OCI-LY1 (cell line): ENCODE data around the gene C3orf33.
"Not testable (repeated sequence)": the region's sequence is repeated elsewhere in the genome, so short reads cannot be mapped to it uniquely, and the experiment has no call there.

Experiments used
- H2AFZ ChIP-seq: fragments of 200-600 bp; sonication (generic), shearing (Covaris generic); 2 replicates; pipeline ENCODE4 v1.6.0; 2014; ENCODE audit warnings: antibody characterized with exemption, mild to moderate bottlenecking, low read length
- H3F3A ChIP-seq: fragments of 200-600 bp; sonication (generic), shearing (Covaris generic); 2 replicates; pipeline ENCODE4 v1.6.0; 2014; ENCODE audit warnings: mild to moderate bottlenecking, antibody characterized with exemption, low read length, moderate library complexity; ENCODE audit not compliant: insufficient read depth
- H3K27ac ChIP-seq: fragments of 200-600 bp; sonication (generic); 2 replicates; pipeline ENCODE4 v1.5.1; 2014; ENCODE audit warnings: low read length, mixed run types, mild to moderate bottlenecking, low read depth; ENCODE audit not compliant: poor library complexity, severe bottlenecking
- H3K27me3 ChIP-seq: fragments of 200-600 bp; sonication (generic); 2 replicates; pipeline ENCODE4 v1.6.0; 2014; ENCODE audit warnings: antibody characterized with exemption, mild to moderate bottlenecking, low read length, moderate library complexity; ENCODE audit not compliant: insufficient read depth
- H3K36me3 ChIP-seq: fragments of 200-600 bp; sonication (generic); 2 replicates; pipeline ENCODE4 v1.6.1; 2014; ENCODE audit warnings: mild to moderate bottlenecking, antibody characterized with exemption, low read length, moderate library complexity, mixed read lengths; ENCODE audit not compliant: insufficient read depth
- H3K4me1 ChIP-seq: fragments of 200-600 bp; sonication (generic); 2 replicates; pipeline ENCODE4 v1.5.1; 2014; ENCODE audit warnings: mild to moderate bottlenecking, low read length, moderate library complexity; ENCODE audit not compliant: insufficient read depth, severe bottlenecking
- H3K4me2 ChIP-seq: fragments of 200-600 bp; sonication (generic), shearing (Covaris generic); 2 replicates; pipeline ENCODE4 v1.6.1; 2014; ENCODE audit warnings: low read length
- H3K4me3 ChIP-seq: fragments of 200-600 bp; sonication (generic); 2 replicates; pipeline ENCODE4 v1.5.1; 2014; ENCODE audit warnings: low read length, low read depth, mild to moderate bottlenecking, mixed read lengths; ENCODE audit not compliant: poor library complexity, severe bottlenecking
- H3K79me2 ChIP-seq: fragments of 200-600 bp; shearing (Covaris generic); 2 replicates; pipeline ENCODE4 v1.6.1; 2016; ENCODE audit warnings: mixed run types, low read length, mixed read lengths; ENCODE audit not compliant: insufficient read depth
- H3K9ac ChIP-seq: fragments of 200-600 bp; sonication (generic), shearing (Covaris generic); 2 replicates; pipeline ENCODE4 v1.6.1; 2014; ENCODE audit warnings: mild to moderate bottlenecking, low read length, mixed read lengths
- H3K9me2 ChIP-seq: fragments of 200-600 bp; sonication (generic), shearing (Covaris generic); 2 replicates; pipeline ENCODE4 v1.6.1; 2014; ENCODE audit warnings: low read depth, mild to moderate bottlenecking, low read length, mixed read lengths
- H3K9me3 ChIP-seq: fragments of 200-600 bp; shearing (Covaris generic); 2 replicates; pipeline ENCODE4 v1.6.1; 2014; ENCODE audit warnings: low read length, mixed read lengths
- H4K20me1 ChIP-seq: fragments of 200-600 bp; sonication (generic), shearing (Covaris generic); 2 replicates; pipeline ENCODE4 v1.6.0; 2016; ENCODE audit warnings: mild to moderate bottlenecking, low read length; ENCODE audit not compliant: insufficient read depth
- EZH2 ChIP-seq: fragments of 200-600 bp; sonication (generic), shearing (Covaris generic); IDR thresholded peaks from 2 replicates; pipeline ENCODE4 v1.8.0; 2017; ENCODE audit warnings: borderline replicate concordance, mixed run types, mild to moderate bottlenecking, antibody characterized with exemption, low read length, moderate library complexity, mixed read lengths
- TF ChIP-seq, protein P1 (sequence below): fragments of 200-600 bp; sonication (generic), shearing (Covaris generic); IDR thresholded peaks from 2 replicates; pipeline ENCODE4 v1.5.1; 2017; ENCODE audit warnings: mild to moderate bottlenecking, antibody characterized with exemption, low read length, moderate library complexity, mixed read lengths

C3orf33 gene

DNA sequence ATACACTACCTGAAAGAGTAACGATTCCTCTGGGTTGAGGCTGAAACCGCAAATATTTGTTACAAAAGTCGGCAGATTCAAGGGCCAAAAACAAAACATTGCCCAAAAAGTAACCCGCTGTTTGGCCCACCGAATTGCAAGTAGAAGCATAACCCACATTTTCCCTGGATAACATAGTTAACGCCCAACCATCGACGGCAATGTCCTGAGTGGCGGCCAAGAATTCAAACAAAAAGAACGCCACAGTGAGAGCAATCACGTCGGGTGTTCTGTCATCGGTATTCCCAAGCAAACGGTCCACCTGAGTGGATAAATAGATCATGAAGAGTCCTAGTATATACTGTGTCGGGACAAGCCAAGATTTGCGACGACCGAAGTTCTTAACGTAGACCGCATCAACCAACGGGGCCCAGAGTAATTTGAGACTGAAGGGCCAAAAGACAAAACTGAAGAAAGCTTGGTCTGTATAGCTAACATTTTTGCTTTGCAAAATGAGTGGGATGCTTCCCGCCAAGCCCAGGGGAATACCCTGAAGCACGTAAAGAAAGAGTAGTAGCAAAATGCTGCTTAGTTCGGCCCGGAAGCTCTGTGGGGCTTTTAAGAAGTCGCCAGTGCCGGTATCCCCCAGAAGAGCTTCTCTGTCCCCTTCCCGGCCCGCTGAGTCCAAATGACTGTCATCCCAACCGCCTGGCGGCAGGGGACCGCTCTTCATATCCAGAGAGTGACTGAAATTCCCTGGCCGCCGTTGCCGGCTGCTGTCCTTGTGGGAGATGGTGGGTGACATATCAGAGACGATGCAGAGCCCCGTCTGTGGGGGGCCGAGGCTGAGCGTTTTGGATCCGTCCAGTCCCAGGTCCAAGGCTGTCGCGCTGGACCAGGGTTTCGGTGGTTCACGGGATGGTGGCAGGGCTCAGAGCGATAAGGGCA, 47.4 kb upstream of the C3orf33 start:
- Histone ChIP-seq H3K4me2 (peak overlapping the region; percentile 80), H3K9ac (peak overlapping the region; percentile 93), H4K20me1 (no peaks in the 10 kb centered on the region), H3K27ac (peak overlapping the region; percentile 52), H3K27me3 (no peaks in the 10 kb centered on the region), H3K79me2 (peaks cover 35% of the 10 kb centered on the region), H3K9me2 (no peaks in the 10 kb centered on the region), H3K9me3 (no peaks in the 10 kb centered on the region), H3F3A (0 out of 2 replicates have a peak, but pooled peaks cover 4% of the 10 kb centered on the region), H3K36me3 (peaks cover 10% of the 10 kb centered on the region; the same call in 1 of the 2 replicates), H3K4me3 (peak overlapping the region; percentile 97), H3K4me1 (peaks cover 40% of the 10 kb centered on the region), H2AFZ (no peak overlapping the region)
- TF ChIP-seq, protein P1, sequence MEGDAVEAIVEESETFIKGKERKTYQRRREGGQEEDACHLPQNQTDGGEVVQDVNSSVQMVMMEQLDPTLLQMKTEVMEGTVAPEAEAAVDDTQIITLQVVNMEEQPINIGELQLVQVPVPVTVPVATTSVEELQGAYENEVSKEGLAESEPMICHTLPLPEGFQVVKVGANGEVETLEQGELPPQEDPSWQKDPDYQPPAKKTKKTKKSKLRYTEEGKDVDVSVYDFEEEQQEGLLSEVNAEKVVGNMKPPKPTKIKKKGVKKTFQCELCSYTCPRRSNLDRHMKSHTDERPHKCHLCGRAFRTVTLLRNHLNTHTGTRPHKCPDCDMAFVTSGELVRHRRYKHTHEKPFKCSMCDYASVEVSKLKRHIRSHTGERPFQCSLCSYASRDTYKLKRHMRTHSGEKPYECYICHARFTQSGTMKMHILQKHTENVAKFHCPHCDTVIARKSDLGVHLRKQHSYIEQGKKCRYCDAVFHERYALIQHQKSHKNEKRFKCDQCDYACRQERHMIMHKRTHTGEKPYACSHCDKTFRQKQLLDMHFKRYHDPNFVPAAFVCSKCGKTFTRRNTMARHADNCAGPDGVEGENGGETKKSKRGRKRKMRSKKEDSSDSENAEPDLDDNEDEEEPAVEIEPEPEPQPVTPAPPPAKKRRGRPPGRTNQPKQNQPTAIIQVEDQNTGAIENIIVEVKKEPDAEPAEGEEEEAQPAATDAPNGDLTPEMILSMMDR = no peak
- TF ChIP-seq EZH2 = no peak

DNA sequence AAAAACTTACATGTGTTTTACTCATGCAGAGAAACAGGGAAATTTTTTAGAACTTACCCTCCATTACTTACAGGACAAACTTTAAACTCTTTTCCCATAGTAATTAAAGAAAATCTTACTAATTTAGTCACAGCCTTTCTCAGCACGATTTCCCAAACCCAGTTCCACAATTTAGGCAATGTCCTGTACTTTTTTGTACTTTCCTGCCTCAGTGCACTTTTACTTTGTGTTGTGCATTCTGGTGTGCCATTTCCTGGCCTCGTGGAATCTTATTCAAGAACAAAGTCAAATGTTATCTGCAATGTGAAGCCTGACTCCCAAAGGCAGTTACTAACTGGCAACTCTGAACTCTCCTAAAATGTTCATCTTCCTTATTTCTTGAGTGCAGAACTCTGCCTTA, 46.3 kb upstream of the C3orf33 start:
- Histone ChIP-seq H3K27me3 (no peaks in the 10 kb centered on the region), H3F3A (0 out of 2 replicates have a peak, but pooled peaks cover 4% of the 10 kb centered on the region), H3K4me3 (peak overlapping the region; percentile 97), H3K9ac (peak overlapping the region; percentile 93), H3K9me2 (no peaks in the 10 kb centered on the region), H2AFZ (no peak overlapping the region), H3K36me3 (peaks cover 16% of the 10 kb centered on the region; the same call in 1 of the 2 replicates), H4K20me1 (no peaks in the 10 kb centered on the region), H3K79me2 (peaks cover 39% of the 10 kb centered on the region), H3K9me3 (no peaks in the 10 kb centered on the region), H3K27ac (no peak overlapping the region), H3K4me2 (peak overlapping the region; percentile 80), H3K4me1 (peaks cover 40% of the 10 kb centered on the region)
- TF ChIP-seq, protein P1 = no peak
- TF ChIP-seq EZH2 = no peak

DNA sequence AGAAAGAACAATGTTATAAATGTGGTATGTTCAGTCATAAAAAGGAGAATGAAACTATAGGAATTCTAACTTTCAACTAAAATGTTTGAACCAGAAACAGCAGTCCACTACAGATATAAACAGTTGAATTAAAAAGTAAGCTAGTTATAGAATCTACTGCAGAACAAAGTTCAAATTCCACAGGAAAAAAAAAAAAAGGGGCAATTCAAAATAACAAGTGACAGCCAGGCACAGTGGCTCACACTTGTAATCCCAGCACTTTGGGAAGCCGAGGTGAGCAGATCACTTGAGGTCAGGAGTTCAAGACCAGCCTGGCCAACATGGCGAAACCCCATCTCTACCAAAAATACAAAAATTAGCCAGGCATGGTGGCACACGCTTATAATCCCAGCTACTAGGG, 43.3 kb upstream of the C3orf33 start:
- H3K27me3 ChIP-seq, H3K27ac ChIP-seq, H3K9me3 ChIP-seq, H2AFZ ChIP-seq, H3F3A ChIP-seq, H4K20me1 ChIP-seq, H3K9me2 ChIP-seq, H3K4me3 ChIP-seq, H3K9ac ChIP-seq: not testable (repeated sequence)
- Histone ChIP-seq H3K4me2 (0 out of 2 replicates have a peak overlapping the region, but pooled peaks have one; percentile 1), H3K4me1 (peaks cover 43% of the 10 kb centered on the region), H3K79me2 (peaks cover 62% of the 10 kb centered on the region), H3K36me3 (peaks cover 16% of the 10 kb centered on the region; the same call in 1 of the 2 replicates)
